IPS DF 6.9 (cell line): ENCODE results near the gene PDLIM7.

ENCODE experiments used
- DNase-seq: peaks from one replicate; pipeline ENCODE4 v3.0.0-alpha.2; 2013; ENCODE audit warnings: low read depth, low spot score
- H3K27ac ChIP-seq: one replicate; pipeline ENCODE4 v1.5.1; 2013; ENCODE audit warnings: low read length, control low read depth
- H3K27me3 ChIP-seq: 2 replicates; pipeline ENCODE4 v1.6.1; 2013; ENCODE audit warnings: mild to moderate bottlenecking, low read length; ENCODE audit not compliant: control insufficient read depth, insufficient read depth
- H3K36me3 ChIP-seq: 2 replicates; pipeline ENCODE4 v1.6.1; 2013; ENCODE audit warnings: low read length; ENCODE audit not compliant: control insufficient read depth, insufficient read depth
- H3K4me1 ChIP-seq: 2 replicates; pipeline ENCODE4 v1.6.1; 2013; ENCODE audit warnings: low read length; ENCODE audit not compliant: control insufficient read depth, insufficient read depth
- H3K4me3 ChIP-seq: 2 replicates; pipeline ENCODE4 v1.5.1; 2013; ENCODE audit warnings: mild to moderate bottlenecking, low read length
- H3K9me3 ChIP-seq: 2 replicates; pipeline ENCODE4 v1.6.1; 2013; ENCODE audit warnings: low read length, inconsistent platforms; ENCODE audit not compliant: control insufficient read depth, insufficient read depth
- WGBS: extraction: QIAGEN DNeasy Blood & Tissue Kit; methylation state at CpG from one replicate; pipeline ENCODE4 v1.1.7; 2013; ENCODE audit warnings: mixed read lengths, missing lambda C conversion rate; ENCODE audit not compliant: insufficient read length, insufficient coverage; 5-methylcytosine and 5-hydroxymethylcytosine counted together

PDLIM7 gene

DNA sequence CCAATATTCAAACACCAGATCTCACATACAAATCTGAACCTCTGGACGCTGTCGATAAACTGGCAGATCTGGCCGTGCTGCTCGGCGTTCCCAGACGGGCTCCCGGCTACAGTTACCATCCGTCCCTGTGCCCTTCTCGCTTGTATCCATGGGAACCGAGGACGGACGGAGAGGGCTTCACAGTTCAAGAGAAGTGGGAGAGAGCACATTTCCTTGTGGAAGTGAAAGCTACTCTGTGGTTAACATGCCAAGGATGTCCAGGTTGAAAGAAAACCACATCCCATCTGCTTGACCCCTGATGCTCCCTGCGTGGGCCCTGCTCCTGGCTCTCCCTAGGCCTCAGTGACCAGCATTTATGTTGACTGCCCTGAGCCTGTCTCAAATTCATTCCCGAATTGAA, 17.6 kb downstream of the PDLIM7 start:
- H3K36me3 ChIP-seq: peaks cover 10% of the 10 kb centered on the region; the same call in 1 of the 2 replicates
- WGBS: no CpG with 5 or more reads among the region's 14 CpGs
- H3K27ac ChIP-seq: no peak overlapping the region
- H3K4me1 ChIP-seq: peaks cover 4% of the 10 kb centered on the region; the same call in 1 of the 2 replicates
- H3K27me3 ChIP-seq: no peaks in the 10 kb centered on the region
- no peak overlapping the region for H3K4me3 ChIP-seq
- no peaks in the 10 kb centered on the region for H3K9me3 ChIP-seq
- DNase-seq: no peak

DNA sequence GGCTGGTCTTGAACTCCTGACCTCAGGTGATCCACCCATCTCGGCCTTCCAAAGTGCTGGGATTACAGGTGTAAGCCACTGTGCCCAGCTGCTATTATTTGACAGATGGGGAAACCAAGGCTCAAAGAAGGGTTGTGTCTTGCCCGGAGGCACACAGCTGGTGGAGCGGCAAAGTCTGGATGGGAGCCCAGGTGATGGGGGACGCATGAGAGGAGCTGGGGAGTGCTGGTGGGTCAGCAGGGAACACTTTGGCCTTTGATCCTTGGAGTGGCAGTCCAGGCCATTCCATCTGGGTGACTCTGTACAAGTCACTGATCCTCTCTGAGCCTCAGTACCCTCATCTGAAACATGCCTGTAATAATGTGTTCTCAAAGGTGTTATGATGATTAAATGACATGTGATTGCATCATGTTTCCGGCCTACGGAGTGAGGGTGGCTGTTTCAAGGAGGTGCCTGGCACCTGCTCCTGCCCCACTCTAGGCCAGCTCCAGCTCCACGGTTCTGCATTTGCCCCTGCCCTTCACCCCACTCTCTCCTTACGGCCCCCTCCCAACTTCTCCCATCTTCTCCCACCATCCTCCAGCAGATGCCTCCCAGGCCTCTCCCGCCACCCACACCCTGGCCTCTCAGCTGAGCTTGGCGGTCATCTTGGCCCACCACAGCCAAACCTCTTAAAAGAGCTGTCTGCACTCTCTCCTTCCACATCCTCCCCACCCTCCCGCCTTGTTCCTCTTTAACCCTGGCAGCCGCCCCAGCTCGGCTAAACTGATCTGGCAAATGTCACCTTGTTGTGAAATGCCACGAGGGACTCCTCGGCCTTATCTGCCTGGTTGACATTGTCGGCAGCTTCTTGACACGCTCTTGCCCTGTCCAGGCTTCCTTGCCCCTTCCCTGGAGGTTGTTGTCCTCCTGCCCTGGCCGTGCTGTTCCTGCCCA, 18.4 kb downstream of the PDLIM7 start:
- no peak overlapping the region for H3K27ac ChIP-seq
- H3K4me3 ChIP-seq: no peak overlapping the region
- DNase-seq: no peak
- no peaks in the 10 kb centered on the region for H3K9me3 ChIP-seq
- WGBS: no CpG with 5 or more reads among the region's 18 CpGs
- H3K4me1 ChIP-seq: peaks cover 9% of the 10 kb centered on the region; the same call in 1 of the 2 replicates
- H3K27me3 ChIP-seq: no peaks in the 10 kb centered on the region
- H3K36me3 ChIP-seq: peaks cover 9% of the 10 kb centered on the region; the same call in 1 of the 2 replicates

DNA sequence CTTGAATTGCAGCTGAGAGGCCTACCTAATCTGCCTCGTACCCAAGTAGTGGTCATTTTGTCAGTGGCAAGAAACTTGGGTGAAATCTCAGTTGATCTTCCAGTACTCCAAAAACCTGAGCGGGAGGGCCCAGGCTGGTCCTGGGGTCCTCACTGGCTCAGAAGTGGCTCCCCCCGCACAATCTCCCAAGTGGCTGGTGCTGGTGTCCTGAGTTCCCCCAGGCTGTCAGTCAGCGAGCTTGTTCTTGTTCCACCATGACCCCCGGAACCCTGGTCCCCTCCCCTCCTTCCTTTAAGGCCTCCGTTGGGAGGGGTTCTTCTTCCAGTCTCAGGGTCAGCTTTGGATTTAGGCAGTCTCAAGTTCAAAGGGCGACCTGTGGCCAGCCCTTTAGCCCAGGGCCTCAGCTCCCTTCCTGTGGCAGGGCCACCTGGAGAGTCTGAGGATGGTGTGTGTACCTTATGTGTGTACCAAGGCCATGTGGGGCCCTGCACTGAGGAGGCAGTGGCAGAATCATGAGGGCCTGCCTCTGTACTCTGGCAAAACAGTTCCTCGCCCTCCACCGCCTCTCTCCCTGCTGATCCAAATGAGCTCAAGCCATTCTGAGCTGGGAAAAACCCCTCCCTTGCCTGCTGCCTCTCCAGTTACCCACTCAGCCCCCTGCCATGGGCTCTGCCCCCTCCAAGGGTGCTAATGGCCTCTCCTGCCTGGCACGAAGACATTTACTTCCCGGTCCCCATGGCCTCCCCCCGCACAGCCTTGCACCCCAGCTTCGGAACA, 19.5 kb downstream of the PDLIM7 start:
- no peaks in the 10 kb centered on the region for H3K9me3 ChIP-seq
- DNase-seq: no peak
- H3K27ac ChIP-seq: no peak overlapping the region
- no peak overlapping the region for H3K4me3 ChIP-seq
- H3K36me3 ChIP-seq: no peaks in the 10 kb centered on the region; the same call in 1 of the 2 replicates
- peaks cover 10% of the 10 kb centered on the region; the same call in 1 of the 2 replicates for H3K4me1 ChIP-seq
- no CpG with 5 or more reads among the region's 13 CpGs for WGBS
- no peaks in the 10 kb centered on the region for H3K27me3 ChIP-seq

DNA sequence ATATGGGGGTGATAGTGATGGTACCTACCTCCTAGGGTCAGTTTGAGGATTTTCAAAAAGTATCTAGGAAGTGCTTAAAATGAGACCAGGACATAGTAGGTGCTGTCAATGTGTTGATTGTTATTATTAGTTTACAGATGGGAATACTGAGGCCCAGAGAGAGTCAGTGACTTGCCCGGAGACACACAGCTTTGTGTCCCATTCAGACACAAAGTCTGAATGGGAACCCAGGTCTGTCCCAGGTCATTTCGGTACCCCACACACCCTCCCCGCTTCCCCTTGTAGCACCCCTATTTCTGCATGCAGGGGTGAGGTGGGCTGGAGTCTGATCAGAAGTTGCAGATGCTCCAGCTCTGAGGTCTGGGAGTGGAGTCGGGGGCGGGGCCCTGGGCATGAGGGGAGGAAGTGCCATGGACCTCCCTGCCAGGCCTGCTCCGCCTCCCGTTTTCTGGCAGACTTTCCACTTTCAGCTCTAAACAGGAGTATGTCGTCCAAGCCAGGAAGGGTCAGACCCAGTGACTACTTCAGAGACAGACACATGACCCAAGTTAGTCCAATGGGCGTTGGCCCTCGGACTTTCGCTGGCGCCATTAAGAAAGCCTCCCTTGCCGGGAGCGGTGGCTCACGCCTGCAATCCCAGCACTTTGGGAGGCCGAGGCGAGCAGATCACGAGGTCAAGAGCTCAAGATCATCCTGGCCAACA, 20.7 kb downstream of the PDLIM7 start:
- Histone ChIP-seq H3K27me3 (no peaks in the 10 kb centered on the region), H3K4me3 (no peak overlapping the region), H3K36me3 (peaks cover 3% of the 10 kb centered on the region; the same call in 1 of the 2 replicates), H3K9me3 (no peaks in the 10 kb centered on the region), H3K27ac (no peak overlapping the region), H3K4me1 (peaks cover 12% of the 10 kb centered on the region)
- no CpG with 5 or more reads among the region's 18 CpGs for WGBS
- no peak for DNase-seq

DNA sequence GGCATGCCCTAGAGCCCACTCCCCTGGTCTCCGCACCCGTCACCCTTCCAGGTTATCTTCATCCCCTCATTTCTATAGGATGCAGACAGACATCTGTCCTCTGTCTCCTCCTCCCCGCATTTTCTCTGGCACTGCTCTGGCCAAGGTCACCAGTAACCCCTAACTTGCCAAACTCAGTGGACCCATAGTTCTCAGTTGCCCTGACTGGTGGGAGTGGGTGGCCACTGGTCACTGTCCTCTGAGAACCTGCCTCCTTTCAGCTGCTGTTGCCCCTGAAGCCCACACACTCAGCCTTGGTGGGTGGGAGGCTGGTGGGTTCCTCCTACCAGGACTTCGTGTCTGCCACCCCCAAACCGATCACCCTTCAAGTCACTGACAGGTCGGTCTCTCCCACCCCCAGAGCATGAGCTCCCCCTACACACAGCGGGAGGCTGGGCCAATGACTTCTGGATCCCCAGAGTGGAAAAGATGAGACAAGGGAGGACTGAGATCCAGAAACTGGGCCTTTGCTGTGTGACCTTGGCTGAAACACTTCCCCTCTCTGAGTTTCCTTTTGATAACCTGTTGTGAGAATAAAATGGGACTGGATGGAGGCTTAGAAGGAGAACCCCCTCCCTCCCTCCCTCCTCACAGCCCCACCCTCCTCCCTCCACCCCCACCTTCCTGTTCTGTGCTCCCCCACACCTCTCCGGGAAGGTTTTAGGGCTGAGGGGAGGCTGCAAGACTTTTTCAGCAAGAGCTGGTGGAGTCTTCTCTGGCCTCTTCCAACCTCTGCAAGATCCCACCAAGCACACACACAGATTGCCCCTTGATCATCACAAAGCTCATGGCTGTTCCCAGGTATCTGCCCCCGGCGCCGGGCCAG, 21.6 kb downstream of the PDLIM7 start:
- no peaks in the 10 kb centered on the region for H3K9me3 ChIP-seq
- H3K36me3 ChIP-seq: peaks cover 11% of the 10 kb centered on the region; the same call in 1 of the 2 replicates
- H3K4me3 ChIP-seq: no peak overlapping the region
- H3K27ac ChIP-seq: no peak overlapping the region
- H3K27me3 ChIP-seq: no peaks in the 10 kb centered on the region
- no CpG with 5 or more reads among the region's 11 CpGs for WGBS
- H3K4me1 ChIP-seq: peaks cover 18% of the 10 kb centered on the region
- DNase-seq: no peak

DNA sequence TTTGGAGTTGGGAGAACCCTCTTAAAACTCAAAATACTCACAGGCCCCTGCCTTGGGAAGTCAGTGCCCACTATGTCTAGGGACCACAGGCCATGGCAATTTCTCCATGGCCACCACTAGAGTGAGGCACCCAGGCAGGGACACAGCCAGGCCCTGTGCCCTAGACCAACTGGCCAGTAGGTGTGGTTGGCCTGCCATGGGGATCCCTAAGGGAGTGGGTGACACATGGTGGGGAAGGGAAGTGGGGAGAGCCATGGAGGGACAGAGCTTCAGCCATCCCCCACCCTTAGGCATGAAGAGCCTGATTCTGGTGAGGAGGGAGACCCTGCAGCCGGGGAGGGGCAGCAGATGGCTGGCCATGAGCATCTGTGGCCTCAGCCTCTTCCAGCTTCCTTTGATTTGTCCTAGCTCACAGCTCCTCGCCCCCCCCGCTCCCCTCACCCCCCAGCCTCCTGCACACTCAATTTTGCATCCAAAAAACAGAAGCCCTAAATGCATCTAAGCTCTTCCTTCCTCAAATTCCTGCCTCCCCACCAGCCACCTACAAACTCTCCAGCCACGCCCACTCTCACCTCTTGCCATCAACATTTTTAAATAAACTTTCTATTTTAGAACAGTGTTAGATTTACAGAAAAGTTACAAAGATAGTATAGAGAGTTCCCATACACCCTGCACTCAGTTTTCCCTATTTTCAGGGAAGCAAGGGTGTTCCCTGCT, 22.4 kb downstream of the PDLIM7 start:
- Histone ChIP-seq H3K4me1 (peaks cover 26% of the 10 kb centered on the region), H3K27ac (no peak overlapping the region), H3K4me3 (no peak overlapping the region), H3K36me3 (peaks cover 16% of the 10 kb centered on the region; the same call in 1 of the 2 replicates), H3K27me3 (no peaks in the 10 kb centered on the region), H3K9me3 (no peaks in the 10 kb centered on the region)
- DNase-seq: no peak
- no CpG with 5 or more reads among the region's 4 CpGs for WGBS

DNA sequence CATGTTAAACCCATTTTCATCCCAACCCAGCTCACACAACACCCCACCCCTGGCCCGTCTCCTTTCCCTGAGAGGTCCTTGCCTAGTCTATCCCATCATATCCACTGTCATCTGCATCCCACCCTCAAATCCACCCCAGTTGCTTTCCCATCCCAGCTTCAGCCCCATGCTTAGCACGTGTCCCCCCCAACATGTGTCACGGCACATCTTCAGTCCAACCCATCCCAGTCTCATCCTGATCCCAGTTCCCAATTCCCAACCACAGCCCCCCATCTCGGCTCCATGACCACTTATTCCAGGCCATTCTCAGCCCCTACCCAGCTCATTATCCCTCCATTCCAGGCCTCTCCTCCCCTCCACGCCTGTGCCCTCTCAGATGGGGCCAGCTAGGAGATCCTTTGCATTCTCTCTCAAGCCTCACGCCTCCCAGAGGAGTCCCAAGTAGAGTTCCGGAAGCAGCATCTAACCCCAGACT, 23.4 kb downstream of the PDLIM7 start:
- H3K4me3 ChIP-seq: no peak overlapping the region
- H3K9me3 ChIP-seq: no peaks in the 10 kb centered on the region
- WGBS: no CpG with 5 or more reads among the region's 7 CpGs
- H3K27me3 ChIP-seq: no peaks in the 10 kb centered on the region
- H3K27ac ChIP-seq: no peak overlapping the region
- no peak for DNase-seq
- H3K36me3 ChIP-seq: peaks cover 16% of the 10 kb centered on the region; the same call in 1 of the 2 replicates
- peaks cover 27% of the 10 kb centered on the region for H3K4me1 ChIP-seq

DNA sequence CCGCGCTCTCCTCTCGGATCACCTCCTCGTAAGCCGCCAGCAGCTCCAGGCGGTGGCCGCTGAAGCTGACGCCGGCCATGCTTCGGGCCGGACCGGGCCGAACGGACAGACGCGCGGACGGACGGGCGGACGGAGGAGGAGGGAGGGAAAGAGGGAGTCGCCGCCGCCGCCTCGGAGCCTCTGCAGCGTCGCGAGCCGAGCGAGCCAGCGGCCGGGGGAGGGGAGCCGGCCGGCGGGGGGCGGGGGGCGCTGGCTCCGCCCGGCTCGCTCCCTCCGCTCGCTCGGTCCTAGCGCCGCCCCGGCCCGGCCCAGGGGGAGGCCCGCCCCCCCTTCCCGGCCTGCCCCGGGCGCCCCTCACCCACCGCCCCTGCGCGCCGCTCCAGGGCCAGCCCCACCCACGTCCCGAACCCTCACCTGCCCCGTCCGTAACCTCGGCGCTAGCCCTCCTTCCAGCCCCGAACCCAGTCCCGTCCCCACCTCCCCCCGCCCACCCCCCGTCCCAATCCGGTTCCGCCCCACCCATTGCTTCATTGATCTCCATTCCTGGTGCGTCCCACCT, 23.9 kb downstream of the PDLIM7 start, which contains the start of gene DBN1:
TSS of gene DBN1 (minus strand) at position 192 of the 559 bp plus-strand sequence. CDS start at position 79, 113 bp downstream.
- no peaks in the 10 kb centered on the region for H3K27me3 ChIP-seq
- peak within 1 kb of the TSS; percentile 90 for H3K4me3 ChIP-seq
- peaks cover 22% of the 10 kb centered on the region for H3K36me3 ChIP-seq
- H3K27ac ChIP-seq: no peak within 1 kb of the TSS
- H3K9me3 ChIP-seq: no peaks in the 10 kb centered on the region
- WGBS: no CpG with 5 or more reads among the region's 69 CpGs
- DNase-seq: no peak
- peaks cover 27% of the 10 kb centered on the region for H3K4me1 ChIP-seq
